OCI-LY1 (cell line): ENCODE results near the gene INO80B.

Experiments
- H2AFZ ChIP-seq: fragments of 200-600 bp; sonication (generic), shearing (Covaris generic); 2 replicates; pipeline ENCODE4 v1.6.0; 2014; ENCODE audit warnings: antibody characterized with exemption, mild to moderate bottlenecking, low read length
- H3F3A ChIP-seq: fragments of 200-600 bp; sonication (generic), shearing (Covaris generic); 2 replicates; pipeline ENCODE4 v1.6.0; 2014; ENCODE audit warnings: mild to moderate bottlenecking, antibody characterized with exemption, low read length, moderate library complexity; ENCODE audit not compliant: insufficient read depth
- H3K27ac ChIP-seq: fragments of 200-600 bp; sonication (generic); 2 replicates; pipeline ENCODE4 v1.5.1; 2014; ENCODE audit warnings: low read length, mixed run types, mild to moderate bottlenecking, low read depth; ENCODE audit not compliant: poor library complexity, severe bottlenecking
- H3K27me3 ChIP-seq: fragments of 200-600 bp; sonication (generic); 2 replicates; pipeline ENCODE4 v1.6.0; 2014; ENCODE audit warnings: antibody characterized with exemption, mild to moderate bottlenecking, low read length, moderate library complexity; ENCODE audit not compliant: insufficient read depth
- H3K36me3 ChIP-seq: fragments of 200-600 bp; sonication (generic); 2 replicates; pipeline ENCODE4 v1.6.1; 2014; ENCODE audit warnings: mild to moderate bottlenecking, antibody characterized with exemption, low read length, moderate library complexity, mixed read lengths; ENCODE audit not compliant: insufficient read depth
- H3K4me1 ChIP-seq: fragments of 200-600 bp; sonication (generic); 2 replicates; pipeline ENCODE4 v1.5.1; 2014; ENCODE audit warnings: mild to moderate bottlenecking, low read length, moderate library complexity; ENCODE audit not compliant: insufficient read depth, severe bottlenecking
- H3K4me2 ChIP-seq: fragments of 200-600 bp; sonication (generic), shearing (Covaris generic); 2 replicates; pipeline ENCODE4 v1.6.1; 2014; ENCODE audit warnings: low read length
- H3K4me3 ChIP-seq: fragments of 200-600 bp; sonication (generic); 2 replicates; pipeline ENCODE4 v1.5.1; 2014; ENCODE audit warnings: low read length, low read depth, mild to moderate bottlenecking, mixed read lengths; ENCODE audit not compliant: poor library complexity, severe bottlenecking
- H3K79me2 ChIP-seq: fragments of 200-600 bp; shearing (Covaris generic); 2 replicates; pipeline ENCODE4 v1.6.1; 2016; ENCODE audit warnings: mixed run types, low read length, mixed read lengths; ENCODE audit not compliant: insufficient read depth
- H3K9ac ChIP-seq: fragments of 200-600 bp; sonication (generic), shearing (Covaris generic); 2 replicates; pipeline ENCODE4 v1.6.1; 2014; ENCODE audit warnings: mild to moderate bottlenecking, low read length, mixed read lengths
- H3K9me2 ChIP-seq: fragments of 200-600 bp; sonication (generic), shearing (Covaris generic); 2 replicates; pipeline ENCODE4 v1.6.1; 2014; ENCODE audit warnings: low read depth, mild to moderate bottlenecking, low read length, mixed read lengths
- H3K9me3 ChIP-seq: fragments of 200-600 bp; shearing (Covaris generic); 2 replicates; pipeline ENCODE4 v1.6.1; 2014; ENCODE audit warnings: low read length, mixed read lengths
- H4K20me1 ChIP-seq: fragments of 200-600 bp; sonication (generic), shearing (Covaris generic); 2 replicates; pipeline ENCODE4 v1.6.0; 2016; ENCODE audit warnings: mild to moderate bottlenecking, low read length; ENCODE audit not compliant: insufficient read depth
- CTCF ChIP-seq: fragments of 200-600 bp; sonication (generic), shearing (Covaris generic); IDR thresholded peaks from 2 replicates; pipeline ENCODE4 v1.5.1; 2017; ENCODE audit warnings: mild to moderate bottlenecking, antibody characterized with exemption, low read length, moderate library complexity, mixed read lengths
- EZH2 ChIP-seq: fragments of 200-600 bp; sonication (generic), shearing (Covaris generic); IDR thresholded peaks from 2 replicates; pipeline ENCODE4 v1.8.0; 2017; ENCODE audit warnings: borderline replicate concordance, mixed run types, mild to moderate bottlenecking, antibody characterized with exemption, low read length, moderate library complexity, mixed read lengths

Gene INO80B

DNA sequence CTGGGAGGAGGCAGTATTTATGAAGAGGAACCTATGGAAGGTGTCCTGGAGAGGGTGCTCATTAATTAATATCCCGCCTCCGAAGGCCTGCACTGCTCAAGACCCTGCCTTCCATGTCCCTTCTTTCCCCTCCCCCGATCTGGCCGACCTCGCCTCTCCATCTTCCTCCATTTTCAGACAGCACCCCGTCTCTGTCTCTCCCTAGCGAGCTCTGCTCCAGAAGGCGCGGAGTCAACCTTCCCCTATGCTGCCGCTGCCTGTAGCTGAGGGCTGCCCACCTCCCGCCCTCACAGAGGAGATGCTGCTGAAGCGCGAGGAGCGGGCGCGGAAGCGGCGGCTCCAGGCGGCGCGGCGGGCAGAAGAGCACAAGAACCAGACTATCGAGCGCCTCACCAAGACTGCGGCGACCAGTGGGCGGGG lies 2.3 kb downstream of the INO80B start:
- Histone ChIP-seq H3K9me2 (no peaks in the 10 kb centered on the region), H3F3A (no peaks in the 10 kb centered on the region), H3K36me3 (peaks cover 16% of the 10 kb centered on the region; the same call in 1 of the 2 replicates), H2AFZ (no peak overlapping the region), H3K4me3 (peak overlapping the region; percentile 80), H3K9ac (peak overlapping the region; percentile 82), H3K27me3 (no peaks in the 10 kb centered on the region), H3K9me3 (no peaks in the 10 kb centered on the region), H3K4me1 (peaks cover 51% of the 10 kb centered on the region), H3K79me2 (no peaks in the 10 kb centered on the region), H4K20me1 (no peaks in the 10 kb centered on the region), H3K27ac (peak overlapping the region; percentile 92), H3K4me2 (peak overlapping the region; percentile 81)
- TF ChIP-seq CTCF = no peak
- no peak for TF ChIP-seq EZH2

- Histone ChIP-seq H2AFZ (no peak overlapping the region), H3K4me3 (peak overlapping the region; percentile 80), H3K9me3 (no peaks in the 10 kb centered on the region), H3K79me2 (no peaks in the 10 kb centered on the region), H3K27ac (peak overlapping the region; percentile 92), H3K27me3 (no peaks in the 10 kb centered on the region), H4K20me1 (no peaks in the 10 kb centered on the region), H3K4me1 (peaks cover 46% of the 10 kb centered on the region), H3K9me2 (no peaks in the 10 kb centered on the region), H3K9ac (peak overlapping the region; percentile 82), H3K36me3 (peaks cover 21% of the 10 kb centered on the region; the same call in 1 of the 2 replicates), H3K4me2 (peak overlapping the region; percentile 81), H3F3A (no peaks in the 10 kb centered on the region)
- TF ChIP-seq EZH2 (no peak), CTCF (no peak)
Measured at GRCh38 chr2:74457549-74458131, 2.8 kb downstream of the INO80B start.

GRCh38 chr2:74458132-74458937 lies 3.4 kb downstream of the INO80B start, which contains the start of gene WBP1:
Gene WBP1, plus strand, starts transcription at chr2:74458438. Its CDS starts 165 bp downstream, at chr2:74458603.
- peaks cover 42% of the 10 kb centered on the region for H3K4me1 ChIP-seq
- H3K9me2 ChIP-seq = no peaks in the 10 kb centered on the region
- H3K27me3 ChIP-seq = no peaks in the 10 kb centered on the region
- no peaks in the 10 kb centered on the region for H3F3A ChIP-seq
- H3K9ac ChIP-seq = peak within 1 kb of the TSS; percentile 97
- H4K20me1 ChIP-seq = no peaks in the 10 kb centered on the region
- no peak within 1 kb of the TSS for H2AFZ ChIP-seq
- H3K27ac ChIP-seq = peak within 1 kb of the TSS; percentile 92
- peak within 1 kb of the TSS; percentile 99 for H3K4me2 ChIP-seq
- no peak for TF ChIP-seq CTCF
- TF ChIP-seq EZH2 = no peak
- no peaks in the 10 kb centered on the region for H3K79me2 ChIP-seq
- no peaks in the 10 kb centered on the region for H3K9me3 ChIP-seq
- H3K36me3 ChIP-seq = peaks cover 28% of the 10 kb centered on the region; the same call in 1 of the 2 replicates
- H3K4me3 ChIP-seq = peak within 1 kb of the TSS; percentile 80
